GM12874 (cell line): Measurements from ENCODE around the gene SH3BGRL2.

ENCODE experiments used
- CTCF ChIP-seq: IDR thresholded peaks from 2 replicates; pipeline ENCODE4 v1.5.1; 2011; ENCODE audit warnings: low read depth, mild to moderate bottlenecking, control low read depth, low read length, moderate library complexity; ENCODE audit not compliant: insufficient read depth

SH3BGRL2 gene

GRCh38 chr6:79665725-79666551, 34.8 kb downstream of the SH3BGRL2 start:
- TF ChIP-seq CTCF, result no peak

DNA sequence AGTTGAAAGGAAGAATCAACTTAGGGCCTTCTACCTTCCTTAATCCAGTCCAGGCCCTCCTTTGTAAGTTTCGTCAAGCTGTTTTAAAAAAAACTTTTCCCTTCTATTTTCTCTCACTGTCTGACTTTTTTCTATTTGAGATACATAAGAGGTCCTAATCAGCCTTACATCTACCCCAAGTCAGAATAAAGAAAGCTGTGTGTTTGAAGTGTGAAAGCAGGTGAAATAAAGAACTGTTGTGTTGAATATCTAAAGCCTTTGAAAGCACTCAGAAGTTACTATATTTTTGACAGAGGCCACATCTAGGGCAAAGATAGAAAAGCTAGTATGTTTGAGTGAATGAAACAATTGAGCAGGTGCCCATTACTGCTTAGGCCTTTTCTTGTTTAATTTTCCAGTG, 35.5 kb downstream of the SH3BGRL2 start:
- no peak for TF ChIP-seq CTCF

DNA sequence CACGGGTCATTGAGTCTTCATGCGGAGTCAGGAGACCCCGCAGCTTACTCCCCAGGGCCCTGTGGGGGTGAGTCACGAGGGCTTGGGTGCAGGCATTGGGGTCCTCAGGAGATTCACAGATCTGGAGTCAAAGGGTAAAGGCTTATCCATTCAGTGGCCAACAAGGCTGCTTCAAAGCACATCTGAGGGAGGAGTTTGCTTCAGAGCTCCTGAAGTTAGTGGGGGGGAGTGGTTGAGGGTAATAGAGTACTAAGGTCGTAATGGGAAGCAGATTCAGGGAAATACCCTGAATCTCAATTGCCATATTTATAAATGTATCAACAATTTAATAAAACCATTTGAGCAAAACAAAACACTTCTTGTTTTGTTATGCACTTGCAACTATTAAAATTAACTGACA, 37.3 kb downstream of the SH3BGRL2 start:
- TF ChIP-seq CTCF, result no peak

DNA sequence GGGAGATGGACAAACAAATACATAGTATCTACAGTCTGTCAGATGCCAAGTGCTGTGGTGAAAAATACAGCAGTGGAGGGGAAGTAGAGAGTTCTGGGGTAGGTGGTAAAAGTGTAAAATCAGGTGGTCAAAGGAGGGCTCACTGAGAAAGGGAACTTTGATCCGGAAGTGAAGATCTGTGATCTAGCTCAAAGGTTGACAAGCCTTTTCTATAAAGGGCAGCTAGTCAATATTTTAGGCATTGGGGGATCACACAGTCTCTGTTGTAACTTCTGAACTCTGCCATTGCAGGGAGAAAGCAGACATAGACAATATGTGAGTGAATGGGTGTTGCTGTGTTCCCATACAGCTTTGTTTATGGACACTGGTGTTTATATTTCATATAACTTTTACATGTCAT, 38.6 kb downstream of the SH3BGRL2 start:
- TF ChIP-seq CTCF, result no peak

GRCh38 chr6:79670789-79671188, 39.7 kb downstream of the SH3BGRL2 start:
- TF ChIP-seq CTCF, result no peak

- no peak for TF ChIP-seq CTCF
These were observed 40.6 kb downstream of the SH3BGRL2 start for GRCh38 chr6:79671600-79672266.

GRCh38 chr6:79672631-79673111, 41.5 kb downstream of the SH3BGRL2 start:
- TF ChIP-seq CTCF, result peak; percentile 35; the same call in 1 of the 2 replicates
